Thyroid gland (tissue), 4 donors: ENCODE data around the gene TCP1. TPM values are rescaled to one million over a fixed set of nuclear protein-coding genes. Genes with fewer than 3 reads are reported as not detected.

ENCODE experiments used
- DNase-seq, 2 donors: peaks; one replicate each; pipeline ENCODE4 v3.0.0-alpha.2; 2019
- H3K27ac ChIP-seq, 3 donors: fragments of 200-600 bp; sonication (generic); 1 replicate in 2 of 3; 2 replicates in 1 of 3; pipeline ENCODE4 v1.5.1; 2016 to 2019; ENCODE audit warnings: mild to moderate bottlenecking in 1 of 3, moderate library complexity in 1 of 3
- H3K27me3 ChIP-seq: fragments of 200-600 bp; sonication (generic); one replicate; pipeline ENCODE4 v1.5.1; 2019
- H3K36me3 ChIP-seq, 2 donors: fragments of 200-600 bp; sonication (generic); one replicate each; pipeline ENCODE4 v1.5.1; 2016 to 2019
- H3K4me1 ChIP-seq, 2 donors: fragments of 200-600 bp; sonication (generic); one replicate each; pipeline ENCODE4 v1.5.1; 2017 to 2019
- H3K4me3 ChIP-seq, 3 donors: fragments of 200-600 bp; sonication (generic); replicated peaks in 1 of 3; 1 replicate in 2 of 3; 2 replicates in 1 of 3; pipeline ENCODE4 v1.5.1; 2016; ENCODE audit warnings: mild to moderate bottlenecking in 1 of 3
- H3K9me3 ChIP-seq: fragments of 200-600 bp; sonication (generic); one replicate; pipeline ENCODE4 v1.5.1; 2017
- CTCF ChIP-seq, 6 experiments: fragments of 200-600 bp in 3 of 6; fragments of 450-650 bp in 3 of 6; sonication (generic) in 3 of 6; IDR thresholded peaks; one replicate each; pipeline ENCODE4 v1.5.1; 2016 to 2019; ENCODE audit warnings: antibody characterized with exemption in 6 of 6, mild to moderate bottlenecking in 2 of 6, inconsistent platforms in 1 of 6, moderate library complexity in 1 of 6
- POLR2A ChIP-seq, 2 donors: fragments of 450-650 bp; IDR thresholded peaks; one replicate each; pipeline ENCODE4 v1.6.1; 2017; ENCODE audit warnings: antibody characterized with exemption in 2 of 2, mild to moderate bottlenecking in 2 of 2, moderate library complexity in 1 of 2
- WGBS, 2 donors: methylation state at CpG; one replicate each; pipeline ENCODE4 v1.1.5; 2017; 5-methylcytosine and 5-hydroxymethylcytosine counted together
- intact Hi-C: fragments of 100-400 bp; cut with DNase I; formaldehyde crosslinking; loops from one replicate; pipeline ENCODE4 v1.15.1; 2023
- total RNA-seq, 4 donors: library from RNA; depleted of rRNA; stranded (reverse); fragments of >200 nt; gene quantifications; one replicate each; pipeline ENCODE4 v1.2.3, GENCODE V29; 2016

The TCP1 gene
- total RNA-seq, 4 donors from 2014 or later = 93.4 to 139 (median 124) TPM

DNA sequence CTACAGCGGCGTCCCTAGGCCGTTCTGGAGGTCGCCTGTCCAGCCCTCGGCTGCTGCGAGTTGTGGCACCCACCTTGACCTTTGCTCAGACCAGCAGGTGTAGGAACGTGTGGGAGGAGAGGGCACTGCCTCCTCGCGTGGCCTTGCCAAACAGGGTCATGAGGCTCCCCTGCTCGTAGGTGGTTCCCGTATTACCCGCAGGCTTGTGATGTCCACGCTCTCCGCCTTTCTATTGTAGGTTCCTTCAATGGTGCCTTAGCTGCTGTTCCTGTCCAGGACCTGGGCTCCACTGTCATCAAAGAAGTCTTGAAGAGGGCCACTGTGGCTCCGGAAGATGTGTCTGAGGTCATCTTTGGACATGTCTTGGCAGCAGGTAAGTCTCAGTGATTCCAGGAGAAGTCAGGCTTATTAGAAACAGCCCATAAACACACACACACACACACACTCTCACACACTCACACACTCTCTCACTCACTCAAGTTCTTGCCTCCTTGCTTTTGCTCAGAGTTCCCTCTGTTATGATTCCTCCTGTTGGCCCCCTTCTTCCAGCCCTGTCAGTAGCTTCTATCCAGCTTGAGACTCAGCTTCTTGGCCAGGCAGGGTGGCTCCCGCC is 26.6 kb downstream of the TCP1 start:
- H3K27ac ChIP-seq = peak overlapping the region; percentile 95 to 99 (median 95)
- peak in 1 of 2 donors; percentile 17 for DNase-seq
- TF ChIP-seq CTCF (IDR thresholded peaks at IDR 0.05) = no peak
- TF ChIP-seq POLR2A (IDR thresholded peaks at IDR 0.05) = no peak
- no peaks in the 10 kb centered on the region for H3K9me3 ChIP-seq
- H3K36me3 ChIP-seq = peaks cover 8 to 9% of the 10 kb centered on the region in 2 donors
- no peaks in the 10 kb centered on the region for H3K27me3 ChIP-seq
- 28 to 34% methylated on average over 13 to 14 of the region's 16 CpGs for WGBS, 2 donors
- intact Hi-C loops = loop anchor here (10.0 kb wide), 1 partner anchor 68 kb away; the partner anchor contains the start of gene SOD2
- H3K4me3 ChIP-seq = peak overlapping the region; percentile 62 to 85 (median 68)
- H3K4me1 ChIP-seq = peaks cover 15 to 16% of the 10 kb centered on the region in 2 donors

DNA sequence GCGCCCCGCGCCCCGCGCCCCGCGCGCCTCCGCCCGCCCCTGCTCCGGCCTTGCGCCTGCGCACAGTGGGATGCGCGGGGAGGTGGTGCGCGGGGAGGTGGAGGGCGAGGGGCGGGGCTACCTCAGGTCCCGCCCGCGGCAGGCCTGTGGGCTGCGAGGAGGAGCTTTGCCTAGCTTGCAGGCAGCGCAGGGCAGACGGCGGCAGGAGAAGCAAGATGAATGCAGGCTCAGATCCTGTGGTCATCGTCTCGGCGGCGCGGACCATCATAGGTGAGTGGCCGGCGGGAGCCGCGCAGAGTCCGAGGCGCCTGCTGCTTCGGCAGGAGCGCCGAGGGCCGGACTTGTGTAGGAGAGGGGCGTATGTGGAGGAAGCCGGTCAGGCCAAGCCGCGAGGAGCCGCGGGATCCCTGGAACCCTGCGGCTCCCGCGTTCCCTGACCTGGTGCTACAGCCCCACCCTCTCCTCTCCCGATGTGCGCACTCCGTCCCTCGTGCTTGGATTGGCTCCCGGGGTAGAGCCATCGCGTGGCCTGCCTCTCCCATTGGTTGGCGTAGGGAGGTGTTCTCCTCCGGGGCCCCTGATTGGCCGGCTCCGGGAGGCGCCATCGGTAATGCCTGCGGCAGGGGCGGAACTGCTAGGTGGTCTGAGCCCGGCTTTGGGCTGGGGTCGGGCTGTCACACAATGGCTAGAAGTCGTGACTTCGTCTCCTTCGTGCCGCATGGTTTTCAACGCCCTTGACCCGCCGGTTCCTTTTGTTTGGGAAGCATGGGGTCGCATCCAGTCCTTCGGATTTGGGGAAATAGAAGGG is 27.3 kb downstream of the TCP1 start, which contains the start of gene ACAT2:
Gene ACAT2, plus strand, starts transcription at position 173 of the 808 bp plus-strand sequence. Its CDS starts 43 bp downstream, at position 216.
- peak within 1 kb of the TSS; percentile 95 to 99 (median 95) for H3K27ac ChIP-seq
- H3K4me1 ChIP-seq = peaks cover 15 to 16% of the 10 kb centered on the region in 2 donors
- WGBS, 2 donors = 0% methylated on average over 12 of the region's 76 CpGs; no CpG with 5 or more reads in 1 of the 2 donors
- TF ChIP-seq POLR2A (IDR thresholded peaks at IDR 0.05) = peak; percentile 9 to 78
- TF ChIP-seq CTCF (IDR thresholded peaks at IDR 0.05) = peak in 3 of 6 experiments; percentile 15 to 27 (median 26)
- no peaks in the 10 kb centered on the region for H3K9me3 ChIP-seq
- no peaks in the 10 kb centered on the region for H3K27me3 ChIP-seq
- intact Hi-C loops = loop anchor here (10.0 kb wide), 1 partner anchor 67 kb away; the partner anchor contains the start of gene SOD2
- peak; percentile 96 for DNase-seq
- H3K36me3 ChIP-seq = peaks cover 5 to 8% of the 10 kb centered on the region in 2 donors
- peak within 1 kb of the TSS; percentile 62 to 85 (median 68) for H3K4me3 ChIP-seq

GRCh38 chr6:159761129-159761872 is 28.1 kb downstream of the TCP1 start:
- Histone ChIP-seq H3K4me1 (peaks cover 21 to 22% of the 10 kb centered on the region in 2 donors), H3K36me3 (peaks cover 4 to 8% of the 10 kb centered on the region in 2 donors), H3K27me3 (no peaks in the 10 kb centered on the region), H3K4me3 (peak overlapping the region; percentile 53 to 66 (median 62)), H3K27ac (peak overlapping the region; percentile 95 to 99 (median 95)), H3K9me3 (no peaks in the 10 kb centered on the region)
- WGBS, 2 donors = 16 to 18% methylated on average over 21 to 40 of the region's 45 CpGs
- intact Hi-C loops = loop anchor here (10.0 kb wide), 1 partner anchor 66 kb away; the partner anchor contains the start of gene SOD2
- DNase-seq = peak; percentile 9 to 32
- no peak for TF ChIP-seq POLR2A (IDR thresholded peaks at IDR 0.05)
- TF ChIP-seq CTCF (IDR thresholded peaks at IDR 0.05) = no peak

DNA sequence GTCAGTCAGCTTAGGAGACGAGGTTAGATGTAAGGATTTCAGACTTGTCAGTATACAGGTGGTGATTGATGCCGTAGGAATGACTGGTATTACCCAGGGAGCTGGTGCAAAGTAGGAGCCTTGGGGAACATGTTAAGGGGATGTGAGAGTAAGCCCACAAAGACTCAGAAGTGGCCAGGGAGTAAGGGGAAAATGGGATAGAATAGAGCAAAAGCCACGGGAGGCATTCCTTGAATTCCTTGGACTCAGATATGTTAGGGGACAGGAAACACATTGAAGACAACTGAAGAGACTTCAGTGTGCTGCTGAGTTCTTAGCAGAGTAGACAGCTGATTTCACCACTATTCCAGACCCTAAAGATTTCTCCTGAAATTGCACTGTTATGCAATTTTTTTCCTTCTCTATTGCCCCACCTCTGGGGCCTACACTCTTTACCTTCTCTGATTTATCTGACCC is 28.8 kb downstream of the TCP1 start:
- DNase-seq = no peak

More for the DNA sequence above, 28.8 kb downstream of the TCP1 start:
- H3K27me3 ChIP-seq = no peaks in the 10 kb centered on the region
- no peak for TF ChIP-seq CTCF (IDR thresholded peaks at IDR 0.05)
- TF ChIP-seq POLR2A (IDR thresholded peaks at IDR 0.05) = no peak
- H3K4me1 ChIP-seq = peaks cover 21 to 22% of the 10 kb centered on the region in 2 donors
- peak overlapping the region in 2 of 3 donors; percentile 95 to 99 for H3K27ac ChIP-seq
- no peaks in the 10 kb centered on the region for H3K9me3 ChIP-seq
- peaks cover 4 to 12% of the 10 kb centered on the region in 2 donors for H3K36me3 ChIP-seq
- H3K4me3 ChIP-seq = no peak overlapping the region
- intact Hi-C loops = loop anchor here (10.0 kb wide), 1 partner anchor 66 kb away; the partner anchor contains the start of gene SOD2
- 64 to 72% methylated on average over 3 of the region's 3 CpGs for WGBS, 2 donors
